WTC11 (cell line): ENCODE data around the gene NOTCH4. TPM values are rescaled to one million over a fixed set of nuclear protein-coding genes. Genes with fewer than 3 reads are reported as not detected.

Experiments used
- ATAC-seq: fragments of 200-7000 bp; cut with Tn5 transposase; 2 replicates; pipeline ENCODE4 v1.10.0; 2021; ENCODE audit warnings: mild to moderate bottlenecking, moderate library complexity
- CTCF ChIA-PET: fragments of 300-600 bp; sonication (Branson Sonifier 250); formaldehyde crosslinking; loops from one replicate; lab custom pipeline; 2021; ENCODE audit warnings: antibody characterized with exemption; lab: Charles Lee
- POLR2A ChIA-PET: fragments of 350-600 bp; sonication (Branson Sonifier 250); formaldehyde crosslinking; loops from one replicate; lab custom pipeline; 2021; ENCODE audit warnings: antibody characterized with exemption; lab: Charles Lee
- DNase-seq: peaks from one replicate; pipeline ENCODE4 v3.0.0; 2021; ENCODE audit warnings: low spot score
- H3K27ac Mint-ChIP-seq: 2 replicates; pipeline ENCODE4 v1.8.0; 2021; ENCODE audit warnings: mixed read lengths
- H3K27me3 Mint-ChIP-seq: 2 replicates; pipeline ENCODE4 v1.8.0; 2021; ENCODE audit warnings: low read depth, mild to moderate bottlenecking, moderate library complexity, mixed read lengths
- H3K36me3 Mint-ChIP-seq: 2 replicates; pipeline ENCODE4 v1.8.0; 2021; ENCODE audit warnings: mixed read lengths
- H3K4me1 Mint-ChIP-seq: 2 replicates; pipeline ENCODE4 v1.8.0; 2022; ENCODE audit warnings: mixed read lengths
- H3K4me3 Mint-ChIP-seq: 2 replicates; pipeline ENCODE4 v1.8.0; 2021; ENCODE audit warnings: mild to moderate bottlenecking, moderate library complexity, mixed read lengths
- H3K9me3 Mint-ChIP-seq: 2 replicates; pipeline ENCODE4 v1.8.0; 2021; ENCODE audit warnings: mixed read lengths
- ARID4B ChIP-seq: sonication (generic); formaldehyde crosslinking; IDR thresholded peaks from 2 replicates; pipeline ENCODE4 v1.8.0; 2023; ENCODE audit warnings: missing genetic modification reagents, mild to moderate bottlenecking, borderline replicate concordance
- CREM ChIP-seq: sonication (generic); formaldehyde crosslinking; IDR thresholded peaks from 2 replicates; pipeline ENCODE4 v1.8.1; 2022; ENCODE audit warnings: mild to moderate bottlenecking, missing genetic modification reagents, moderate library complexity
- E2F1 ChIP-seq: sonication (generic); formaldehyde crosslinking; IDR thresholded peaks from 2 replicates; pipeline ENCODE4 v1.8.0; 2022; ENCODE audit warnings: mild to moderate bottlenecking, missing genetic modification reagents
- E2F5 ChIP-seq: sonication (generic); formaldehyde crosslinking; IDR thresholded peaks from 2 replicates; pipeline ENCODE4 v1.8.1; 2022; ENCODE audit warnings: mild to moderate bottlenecking, moderate library complexity, missing genetic modification reagents
- ERG ChIP-seq: fragments of 250-450 bp; sonication (Bioruptor Pico); IDR thresholded peaks from 2 replicates; pipeline ENCODE4 v1.8.0; 2021; ENCODE audit warnings: mild to moderate bottlenecking
- FOXK1 ChIP-seq: sonication (generic); formaldehyde crosslinking; IDR thresholded peaks from 2 replicates; pipeline ENCODE4 v1.8.0; 2022; ENCODE audit warnings: mild to moderate bottlenecking, moderate library complexity, missing genetic modification reagents
- FOXP1 ChIP-seq: sonication (generic); formaldehyde crosslinking; IDR thresholded peaks from 2 replicates; pipeline ENCODE4 v1.8.0; 2022; ENCODE audit warnings: missing genetic modification reagents, mild to moderate bottlenecking, moderate library complexity, borderline replicate concordance
- GRHL2 ChIP-seq: fragments of 250-450 bp; sonication (Bioruptor Pico); IDR thresholded peaks from 2 replicates; pipeline ENCODE4 v1.8.0; 2022; ENCODE audit warnings: mild to moderate bottlenecking, moderate library complexity; ENCODE audit not compliant: insufficient replicate concordance, severe bottlenecking
- NFYB ChIP-seq: sonication (generic); formaldehyde crosslinking; conservative IDR thresholded peaks from 2 replicates; pipeline ENCODE4 v1.8.0; 2022; ENCODE audit warnings: low read depth, missing genetic modification reagents
- OVOL2 ChIP-seq: fragments of 250-450 bp; sonication (Bioruptor Pico); IDR thresholded peaks from 2 replicates; pipeline ENCODE4 v1.9.0; 2021; ENCODE audit warnings: mild to moderate bottlenecking, borderline replicate concordance
- PRRX2 ChIP-seq: fragments of 250-450 bp; sonication (Bioruptor Pico); IDR thresholded peaks from 2 replicates; pipeline ENCODE4 v1.8.0; 2021; ENCODE audit warnings: mild to moderate bottlenecking
- SOX15 ChIP-seq: fragments of 250-450 bp; sonication (Bioruptor Pico); IDR thresholded peaks from 2 replicates; pipeline ENCODE4 v1.9.0; 2021; ENCODE audit warnings: mild to moderate bottlenecking
- TEAD1 ChIP-seq: sonication (generic); formaldehyde crosslinking; IDR thresholded peaks from 2 replicates; pipeline ENCODE4 v1.8.0; 2022; ENCODE audit warnings: mild to moderate bottlenecking, missing genetic modification reagents
- TEAD4 ChIP-seq: sonication (generic); formaldehyde crosslinking; IDR thresholded peaks from 2 replicates; pipeline ENCODE4 v1.8.0; 2022; ENCODE audit warnings: mild to moderate bottlenecking, missing genetic modification reagents
- total RNA-seq: library from RNA; stranded (reverse); gene quantifications from 3 replicates; pipeline ENCODE4 v1.2.3, GENCODE V29; 2021
- TF ChIP-seq, protein P1 (sequence below): sonication (generic); formaldehyde crosslinking; IDR thresholded peaks from 2 replicates; pipeline ENCODE4 v1.8.0; 2022; ENCODE audit warnings: mild to moderate bottlenecking, missing genetic modification reagents
- TF ChIP-seq, protein P2 (sequence below): fragments of 200-600 bp; IDR thresholded peaks from 2 replicates; pipeline ENCODE4 v1.8.0; 2022; ENCODE audit warnings: antibody characterized with exemption
- TF ChIP-seq, protein P3 (sequence below): fragments of 250-450 bp; sonication (Bioruptor Pico); conservative IDR thresholded peaks from 2 replicates; pipeline ENCODE4 v1.9.0; 2021; ENCODE audit warnings: mild to moderate bottlenecking
- TF ChIP-seq, protein P4 (sequence below): sonication (generic); formaldehyde crosslinking; IDR thresholded peaks from 2 replicates; pipeline ENCODE4 v1.8.0; 2022; ENCODE audit warnings: mild to moderate bottlenecking, missing genetic modification reagents

NOTCH4 gene
- total RNA-seq, 1 experiment from 2014 or later = 2.6 TPM

DNA sequence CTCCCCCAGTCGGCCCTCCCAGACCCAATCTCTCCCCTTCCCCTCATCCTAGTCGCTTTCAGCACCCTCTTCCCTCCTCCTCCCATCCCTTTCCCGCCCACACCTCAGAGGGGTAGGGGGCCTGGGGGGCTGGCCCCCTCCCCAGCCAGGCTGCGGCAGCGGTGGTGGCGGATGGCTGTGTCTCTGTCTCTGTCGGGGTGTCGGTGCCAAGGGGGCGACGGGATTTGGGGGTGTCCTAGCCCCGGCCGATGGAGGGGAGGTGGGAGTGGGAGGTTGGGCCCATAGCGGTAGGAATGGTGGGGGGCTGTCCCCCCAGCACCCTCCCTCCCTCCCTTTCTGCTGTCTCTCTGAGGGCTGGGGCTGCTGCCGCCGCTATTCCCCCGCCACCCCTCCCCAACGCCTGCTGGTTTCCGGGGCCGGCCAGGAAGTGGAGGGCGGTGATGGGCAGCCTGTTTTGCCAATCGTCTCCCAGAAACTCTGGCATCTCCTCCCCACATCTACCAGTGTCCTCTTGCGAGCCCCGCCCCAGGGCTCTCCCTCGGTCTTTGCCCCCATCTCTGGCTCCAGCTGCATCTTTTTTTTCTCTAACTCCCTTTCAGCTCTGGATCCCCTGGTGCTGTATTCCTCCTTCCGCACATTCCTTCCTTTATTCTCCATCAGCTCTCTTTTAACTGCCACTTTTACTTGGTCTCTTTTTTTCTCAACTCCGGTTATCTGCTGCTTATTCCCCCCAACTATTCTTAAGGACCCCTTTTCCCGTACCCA lies 48.0 kb downstream of the NOTCH4 start, which contains the start of gene AGPAT1 (continued):
- TF ChIP-seq, protein P1, sequence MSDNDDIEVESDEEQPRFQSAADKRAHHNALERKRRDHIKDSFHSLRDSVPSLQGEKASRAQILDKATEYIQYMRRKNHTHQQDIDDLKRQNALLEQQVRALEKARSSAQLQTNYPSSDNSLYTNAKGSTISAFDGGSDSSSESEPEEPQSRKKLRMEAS (CRISPR knock-in tag) = peak; percentile 17; the same call in 1 of the 2 replicates
- peak; percentile 67 for TF ChIP-seq NFYB (CRISPR knock-in tag)

DNA sequence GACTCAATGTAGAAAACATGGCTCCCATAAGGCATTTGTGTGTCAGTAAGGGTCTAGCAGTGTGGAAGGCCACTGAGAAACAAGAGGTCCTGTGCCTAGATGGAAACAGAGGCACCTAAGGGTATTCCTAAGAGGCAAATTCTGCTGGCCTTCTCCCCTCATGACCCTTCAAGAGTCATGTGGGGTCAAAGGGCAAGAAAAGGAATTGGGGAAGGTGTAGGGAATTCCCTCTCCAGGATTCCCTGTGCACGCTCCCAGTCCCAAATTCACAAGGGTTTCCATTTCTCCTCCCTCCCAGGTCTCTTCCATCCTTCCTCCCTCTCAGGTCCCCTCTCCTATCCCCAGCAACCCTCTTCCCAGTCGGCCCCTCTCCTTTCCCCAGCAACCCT lies 48.6 kb downstream of the NOTCH4 start:
- Mint-ChIP-seq H3K36me3 (peaks cover 21% of the 10 kb centered on the region), H3K9me3 (no peaks in the 10 kb centered on the region), H3K4me1 (peaks cover 38% of the 10 kb centered on the region), H3K27me3 (no peaks in the 10 kb centered on the region), H3K27ac (no peak overlapping the region), H3K4me3 (peak overlapping the region; percentile 82)
- ATAC-seq = no peak
- no peak for DNase-seq
- ChIA-PET CTCF (no interaction called here), POLR2A (no interaction called here)
- TF ChIP-seq ARID4B = no peak
- TF ChIP-seq, protein P2, sequence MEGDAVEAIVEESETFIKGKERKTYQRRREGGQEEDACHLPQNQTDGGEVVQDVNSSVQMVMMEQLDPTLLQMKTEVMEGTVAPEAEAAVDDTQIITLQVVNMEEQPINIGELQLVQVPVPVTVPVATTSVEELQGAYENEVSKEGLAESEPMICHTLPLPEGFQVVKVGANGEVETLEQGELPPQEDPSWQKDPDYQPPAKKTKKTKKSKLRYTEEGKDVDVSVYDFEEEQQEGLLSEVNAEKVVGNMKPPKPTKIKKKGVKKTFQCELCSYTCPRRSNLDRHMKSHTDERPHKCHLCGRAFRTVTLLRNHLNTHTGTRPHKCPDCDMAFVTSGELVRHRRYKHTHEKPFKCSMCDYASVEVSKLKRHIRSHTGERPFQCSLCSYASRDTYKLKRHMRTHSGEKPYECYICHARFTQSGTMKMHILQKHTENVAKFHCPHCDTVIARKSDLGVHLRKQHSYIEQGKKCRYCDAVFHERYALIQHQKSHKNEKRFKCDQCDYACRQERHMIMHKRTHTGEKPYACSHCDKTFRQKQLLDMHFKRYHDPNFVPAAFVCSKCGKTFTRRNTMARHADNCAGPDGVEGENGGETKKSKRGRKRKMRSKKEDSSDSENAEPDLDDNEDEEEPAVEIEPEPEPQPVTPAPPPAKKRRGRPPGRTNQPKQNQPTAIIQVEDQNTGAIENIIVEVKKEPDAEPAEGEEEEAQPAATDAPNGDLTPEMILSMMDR = no peak
- TF ChIP-seq, protein P3, sequence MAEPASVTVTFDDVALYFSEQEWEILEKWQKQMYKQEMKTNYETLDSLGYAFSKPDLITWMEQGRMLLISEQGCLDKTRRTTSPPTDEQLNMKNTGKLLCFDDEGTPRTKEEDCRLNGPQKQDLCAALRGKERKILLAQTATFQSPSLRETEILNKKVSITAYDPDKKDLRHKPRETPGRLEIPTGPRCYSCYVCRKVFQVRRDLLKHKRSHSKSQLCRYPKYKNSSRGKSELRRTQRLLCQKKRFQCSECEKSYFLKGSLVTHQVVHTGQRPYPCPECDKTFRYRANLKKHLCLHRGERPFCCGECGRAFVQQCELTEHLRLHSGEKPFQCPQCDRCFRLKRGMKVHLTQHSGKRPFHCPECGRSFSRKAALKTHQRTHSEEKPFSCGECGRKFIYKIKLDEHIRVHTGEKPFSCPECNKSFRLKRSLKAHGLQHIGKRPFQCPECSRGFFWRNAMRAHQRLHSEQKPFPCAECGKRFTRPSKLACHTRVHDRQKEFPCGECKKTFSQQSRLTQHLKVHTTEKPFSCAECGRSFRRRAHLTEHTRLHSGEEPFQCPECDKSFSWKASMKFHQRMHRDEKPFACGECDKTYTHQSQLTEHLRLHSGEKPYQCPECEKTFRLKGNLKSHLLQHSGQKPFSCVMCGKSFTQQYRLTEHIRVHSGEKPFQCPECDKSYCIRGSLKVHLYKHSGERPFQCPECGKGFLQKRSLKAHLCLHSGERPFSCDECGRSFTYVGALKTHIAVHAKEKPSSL (CRISPR knock-in tag) = no peak
- no peak for TF ChIP-seq GRHL2
- no peak for TF ChIP-seq OVOL2
- TF ChIP-seq SOX15 = no peak
- TF ChIP-seq E2F5 = no peak
- TF ChIP-seq ERG (CRISPR knock-in tag) = no peak
- TF ChIP-seq TEAD4 (CRISPR knock-in tag) = no peak
- no peak for TF ChIP-seq PRRX2 (CRISPR knock-in tag)
- no peak for TF ChIP-seq FOXP1 (CRISPR knock-in tag)
- TF ChIP-seq CREM = no peak
- TF ChIP-seq, protein P4, sequence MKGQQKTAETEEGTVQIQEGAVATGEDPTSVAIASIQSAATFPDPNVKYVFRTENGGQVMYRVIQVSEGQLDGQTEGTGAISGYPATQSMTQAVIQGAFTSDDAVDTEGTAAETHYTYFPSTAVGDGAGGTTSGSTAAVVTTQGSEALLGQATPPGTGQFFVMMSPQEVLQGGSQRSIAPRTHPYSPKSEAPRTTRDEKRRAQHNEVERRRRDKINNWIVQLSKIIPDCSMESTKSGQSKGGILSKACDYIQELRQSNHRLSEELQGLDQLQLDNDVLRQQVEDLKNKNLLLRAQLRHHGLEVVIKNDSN = no peak
- no peak for TF ChIP-seq E2F1 (CRISPR knock-in tag)
- no peak for TF ChIP-seq FOXK1 (CRISPR knock-in tag)
- TF ChIP-seq TEAD1 (CRISPR knock-in tag) = no peak
